Astrocyte (in vitro differentiated cells and primary cell): ENCODE results near the gene TMEM198. TPM values are rescaled to one million over a fixed set of nuclear protein-coding genes. Genes with fewer than 3 reads are reported as not detected.

Experiments
- DNase-seq: peaks from one replicate; pipeline ENCODE4 v3.0.0-alpha.2; 2010; ENCODE audit warnings: low read depth
- FAIRE-seq: peaks from 2 replicates; lab custom pipeline; 2011; peaks lifted over from hg19 to GRCh38; lab: Jason Lieb, UNC
- H2AFZ ChIP-seq: 2 replicates; pipeline ENCODE4 v1.6.0; 2012; ENCODE audit warnings: low read depth, low read length, inconsistent platforms
- H3K27ac ChIP-seq: 2 replicates; pipeline ENCODE4 v1.5.1; 2011; ENCODE audit warnings: low read depth, low read length, inconsistent platforms
- H3K27me3 ChIP-seq: 2 replicates; pipeline ENCODE4 v1.6.0; 2011; ENCODE audit warnings: low read length, inconsistent platforms; ENCODE audit not compliant: insufficient read depth
- H3K36me3 ChIP-seq: 2 replicates; pipeline ENCODE4 v1.5.1; 2011; ENCODE audit warnings: low read length, inconsistent platforms; ENCODE audit not compliant: insufficient read depth
- H3K4me1 ChIP-seq: 2 replicates; pipeline ENCODE4 v1.5.1; 2011; ENCODE audit warnings: low read length, inconsistent platforms; ENCODE audit not compliant: insufficient read depth
- H3K4me2 ChIP-seq: 2 replicates; pipeline ENCODE4 v1.6.0; 2012; ENCODE audit warnings: low read length, inconsistent platforms
- H3K4me3 ChIP-seq: 2 replicates; pipeline ENCODE4 v1.5.1; 2011; ENCODE audit warnings: low read depth, mild to moderate bottlenecking, low read length, inconsistent platforms; ENCODE audit not compliant: insufficient read depth
- H3K79me2 ChIP-seq: 2 replicates; pipeline ENCODE4 v1.6.0; 2012; ENCODE audit warnings: mild to moderate bottlenecking, low read length, inconsistent platforms; ENCODE audit not compliant: insufficient read depth
- H3K9ac ChIP-seq: 2 replicates; pipeline ENCODE4 v1.6.0; 2012; ENCODE audit warnings: mild to moderate bottlenecking, low read length, inconsistent platforms
- H3K9me3 ChIP-seq: 2 replicates; pipeline ENCODE4 v1.5.1; 2012; ENCODE audit warnings: low read depth, mild to moderate bottlenecking, low read length, inconsistent platforms; ENCODE audit not compliant: insufficient read depth
- H4K20me1 ChIP-seq: 2 replicates; pipeline ENCODE4 v1.6.0; 2012; ENCODE audit warnings: low read length, inconsistent platforms; ENCODE audit not compliant: insufficient read depth
- H3K27ac Mint-ChIP-seq: one replicate; pipeline ENCODE4 v1.8.0; 2021; ENCODE audit warnings: mild to moderate bottlenecking, mixed read lengths; ENCODE audit not compliant: unreplicated experiment
- H3K27me3 Mint-ChIP-seq: one replicate; pipeline ENCODE4 v1.8.0; 2021; ENCODE audit warnings: low read depth, mixed read lengths; ENCODE audit not compliant: unreplicated experiment
- H3K36me3 Mint-ChIP-seq: one replicate; pipeline ENCODE4 v1.8.0; 2021; ENCODE audit warnings: low read depth, mixed read lengths; ENCODE audit not compliant: unreplicated experiment
- H3K4me1 Mint-ChIP-seq: one replicate; pipeline ENCODE4 v1.8.0; 2021; ENCODE audit warnings: low read depth, mixed read lengths; ENCODE audit not compliant: unreplicated experiment
- H3K4me3 Mint-ChIP-seq: one replicate; pipeline ENCODE4 v1.8.0; 2021; ENCODE audit warnings: mild to moderate bottlenecking, moderate library complexity, mixed read lengths; ENCODE audit not compliant: unreplicated experiment
- H3K9me3 Mint-ChIP-seq: one replicate; pipeline ENCODE4 v1.8.0; 2021; ENCODE audit warnings: mild to moderate bottlenecking, mixed read lengths; ENCODE audit not compliant: unreplicated experiment
- EZH2 ChIP-seq: IDR thresholded peaks from 2 replicates; pipeline ENCODE4 v1.6.1; 2012; ENCODE audit warnings: mild to moderate bottlenecking, low read length, inconsistent platforms; ENCODE audit not compliant: insufficient read depth
- total RNA-seq: library from RNA; stranded (reverse); gene quantifications from 2 replicates; pipeline ENCODE4 v1.2.1, GENCODE V29; 2021
- TF ChIP-seq, protein P1 (sequence below): IDR thresholded peaks from 2 replicates; pipeline ENCODE4 v1.5.1; 2011; ENCODE audit warnings: low read depth, mild to moderate bottlenecking, inconsistent platforms, low read length, moderate library complexity; ENCODE audit not compliant: insufficient read depth

The TMEM198 gene
- total RNA-seq, 1 donor from 2014 or later, result 3.8 TPM

DNA sequence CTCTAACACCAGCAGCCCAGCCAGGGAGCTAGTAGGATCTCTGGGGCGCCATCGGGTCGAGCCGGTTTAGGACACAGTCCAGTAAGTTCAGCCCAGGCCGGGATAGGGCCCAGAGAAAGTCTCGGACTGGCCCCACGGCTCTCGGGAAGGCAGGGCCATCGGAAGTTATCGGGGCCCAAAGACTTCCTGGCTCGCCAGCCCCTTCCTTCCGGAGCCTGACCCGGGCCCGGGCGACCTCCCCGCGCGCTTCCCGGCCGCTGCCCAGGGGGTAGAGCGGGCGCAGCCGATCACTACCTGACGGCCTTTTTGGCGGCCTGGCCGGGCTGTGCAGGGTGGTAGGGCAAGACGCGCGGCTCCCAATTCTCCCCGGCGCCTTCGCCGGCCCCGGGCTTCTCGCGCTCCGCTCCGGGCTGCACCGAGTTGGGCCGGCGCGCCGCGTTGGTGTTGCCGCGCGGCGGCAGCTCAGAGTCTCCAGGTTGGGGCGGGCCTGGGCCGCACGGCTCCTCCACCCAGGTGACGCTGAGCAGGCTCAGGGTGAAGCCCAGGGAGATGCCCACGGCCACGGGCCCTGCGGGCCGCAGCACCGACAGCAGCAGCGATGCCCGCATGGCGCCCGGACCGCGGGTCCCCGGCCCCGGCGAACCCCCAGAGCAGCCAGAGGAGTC lies 765 bp upstream of the TMEM198 start:
- peaks cover 47% of the 10 kb centered on the region for H4K20me1 ChIP-seq
- no peak for TF ChIP-seq EZH2
- TF ChIP-seq, protein P1, sequence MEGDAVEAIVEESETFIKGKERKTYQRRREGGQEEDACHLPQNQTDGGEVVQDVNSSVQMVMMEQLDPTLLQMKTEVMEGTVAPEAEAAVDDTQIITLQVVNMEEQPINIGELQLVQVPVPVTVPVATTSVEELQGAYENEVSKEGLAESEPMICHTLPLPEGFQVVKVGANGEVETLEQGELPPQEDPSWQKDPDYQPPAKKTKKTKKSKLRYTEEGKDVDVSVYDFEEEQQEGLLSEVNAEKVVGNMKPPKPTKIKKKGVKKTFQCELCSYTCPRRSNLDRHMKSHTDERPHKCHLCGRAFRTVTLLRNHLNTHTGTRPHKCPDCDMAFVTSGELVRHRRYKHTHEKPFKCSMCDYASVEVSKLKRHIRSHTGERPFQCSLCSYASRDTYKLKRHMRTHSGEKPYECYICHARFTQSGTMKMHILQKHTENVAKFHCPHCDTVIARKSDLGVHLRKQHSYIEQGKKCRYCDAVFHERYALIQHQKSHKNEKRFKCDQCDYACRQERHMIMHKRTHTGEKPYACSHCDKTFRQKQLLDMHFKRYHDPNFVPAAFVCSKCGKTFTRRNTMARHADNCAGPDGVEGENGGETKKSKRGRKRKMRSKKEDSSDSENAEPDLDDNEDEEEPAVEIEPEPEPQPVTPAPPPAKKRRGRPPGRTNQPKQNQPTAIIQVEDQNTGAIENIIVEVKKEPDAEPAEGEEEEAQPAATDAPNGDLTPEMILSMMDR, result no peak

DNA sequence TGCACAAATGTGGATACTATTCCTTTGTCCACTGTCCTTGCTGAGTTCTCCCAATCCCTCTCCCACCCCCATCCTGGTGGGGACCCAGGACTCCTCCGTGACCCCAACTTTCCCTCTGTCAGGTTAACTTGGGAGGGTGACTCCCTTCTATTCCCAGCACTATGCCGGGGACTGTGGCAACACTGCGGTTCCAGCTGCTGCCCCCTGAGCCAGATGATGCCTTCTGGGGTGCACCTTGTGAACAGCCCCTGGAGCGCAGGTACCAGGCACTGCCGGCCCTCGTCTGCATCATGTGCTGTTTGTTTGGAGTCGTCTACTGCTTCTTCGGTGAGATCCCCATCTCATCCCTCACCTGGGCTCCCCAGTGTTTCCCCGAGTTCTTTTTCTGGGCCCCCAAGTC lies 739 bp downstream of the TMEM198 start:
- DNase-seq, result no peak
- no peak overlapping the region for H3K27ac Mint-ChIP-seq

More for the DNA sequence above, 765 bp upstream of the TMEM198 start:
- Histone ChIP-seq H3K4me1 (peaks cover 29% of the 10 kb centered on the region), H3K9ac (peak overlapping the region; percentile 84), H3K79me2 (peaks cover 35% of the 10 kb centered on the region), H3K4me2 (peak overlapping the region; percentile 96), H2AFZ (peak overlapping the region; percentile 79), H3K36me3 (peaks cover 13% of the 10 kb centered on the region), H3K9me3 (no peaks in the 10 kb centered on the region), H3K27me3 (no peaks in the 10 kb centered on the region), H3K27ac (peak overlapping the region; percentile 70), H3K4me3 (peak overlapping the region; percentile 72)
- H3K9me3 Mint-ChIP-seq, result no peaks in the 10 kb centered on the region
- H3K4me1 Mint-ChIP-seq, result peaks cover 12% of the 10 kb centered on the region
- peak overlapping the region; percentile 87 for H3K27ac Mint-ChIP-seq
- FAIRE-seq (no peak), DNase-seq (no peak)
- peak overlapping the region; percentile 93 for H3K4me3 Mint-ChIP-seq
- H3K36me3 Mint-ChIP-seq, result peaks cover 16% of the 10 kb centered on the region
- peaks cover 16% of the 10 kb centered on the region for H3K27me3 Mint-ChIP-seq

More for the DNA sequence above, 739 bp downstream of the TMEM198 start:
- Mint-ChIP-seq H3K4me1 (peaks cover 8% of the 10 kb centered on the region), H3K27me3 (peaks cover 24% of the 10 kb centered on the region), H3K4me3 (peak overlapping the region; percentile 88), H3K36me3 (peaks cover 24% of the 10 kb centered on the region), H3K9me3 (no peaks in the 10 kb centered on the region)
- Histone ChIP-seq H3K27me3 (no peaks in the 10 kb centered on the region), H3K4me3 (peak overlapping the region; percentile 72), H3K4me2 (peak overlapping the region; percentile 96), H3K4me1 (peaks cover 17% of the 10 kb centered on the region), H2AFZ (no peak overlapping the region), H4K20me1 (peaks cover 32% of the 10 kb centered on the region), H3K9me3 (no peaks in the 10 kb centered on the region), H3K9ac (peak overlapping the region; percentile 54), H3K79me2 (peaks cover 34% of the 10 kb centered on the region), H3K27ac (no peak overlapping the region), H3K36me3 (peaks cover 12% of the 10 kb centered on the region)
- TF ChIP-seq, protein P1, result no peak
- no peak for TF ChIP-seq EZH2
- no peak for FAIRE-seq
